GM23338 (cell line): Measurements from ENCODE around the gene SLC19A1. TPM values are rescaled to one million over a fixed set of nuclear protein-coding genes. Genes with fewer than 3 reads are reported as not detected.

ENCODE experiments used
- ATAC-seq: fragments of 200-7000 bp; cut with Tn5 transposase; 3 replicates; pipeline ENCODE4 v1.9.1; 2020
- DNase-seq: peaks from one replicate; pipeline ENCODE4 v3.0.0-alpha.2; 2015; ENCODE audit warnings: low spot score
- H2AFZ ChIP-seq: fragments of 200-600 bp; sonication (generic); 2 replicates; pipeline ENCODE4 v1.8.0; 2016; ENCODE audit warnings: antibody characterized with exemption, mild to moderate bottlenecking, moderate library complexity
- H3F3A ChIP-seq: fragments of 200-600 bp; sonication (generic); replicated peaks from 2 replicates; pipeline ENCODE4 v1.8.0; 2017; ENCODE audit warnings: antibody characterized with exemption, mixed run types, low read depth
- H3K27ac ChIP-seq: fragments of 200-600 bp; sonication (generic); 2 replicates; pipeline ENCODE4 v1.6.1; 2016; ENCODE audit warnings: low read depth
- H3K27me3 ChIP-seq: fragments of 200-600 bp; sonication (generic); 2 replicates; pipeline ENCODE4 v1.8.0; 2016; ENCODE audit warnings: mild to moderate bottlenecking, mixed run types, moderate library complexity; ENCODE audit not compliant: insufficient read depth
- H3K36me3 ChIP-seq: fragments of 200-600 bp; sonication (generic); 2 replicates; pipeline ENCODE4 v1.8.0; 2016; ENCODE audit warnings: mild to moderate bottlenecking; ENCODE audit not compliant: insufficient read depth
- H3K4me1 ChIP-seq: fragments of 200-600 bp; sonication (generic); 2 replicates; pipeline ENCODE4 v1.8.0; 2016; ENCODE audit warnings: mild to moderate bottlenecking, moderate library complexity; ENCODE audit not compliant: insufficient read depth
- H3K4me2 ChIP-seq: fragments of 200-600 bp; sonication (generic); 2 replicates; pipeline ENCODE4 v1.7.1; 2017; ENCODE audit warnings: mixed run types
- H3K4me3 ChIP-seq: fragments of 200-600 bp; sonication (generic); 2 replicates; pipeline ENCODE4 v1.6.1; 2016; ENCODE audit warnings: mixed run types
- H3K79me2 ChIP-seq: fragments of 200-600 bp; sonication (generic); replicated peaks from 2 replicates; pipeline ENCODE4 v1.8.0; 2017; ENCODE audit warnings: mild to moderate bottlenecking; ENCODE audit not compliant: insufficient read depth
- H3K9me2 ChIP-seq: fragments of 200-600 bp; sonication (generic); 2 replicates; pipeline ENCODE4 v1.8.0; 2017; ENCODE audit not compliant: insufficient read depth
- H4K20me1 ChIP-seq: fragments of 200-600 bp; sonication (generic); replicated peaks from 2 replicates; pipeline ENCODE4 v1.8.0; 2017; ENCODE audit warnings: mild to moderate bottlenecking; ENCODE audit not compliant: insufficient read depth
- H3K27ac Mint-ChIP-seq: 2 replicates; pipeline ENCODE4 v1.8.0; 2020; ENCODE audit warnings: inconsistent platforms, mild to moderate bottlenecking, moderate library complexity, mixed read lengths
- H3K27me3 Mint-ChIP-seq: 3 replicates; pipeline ENCODE4 v1.8.0; 2022; ENCODE audit warnings: low read depth, mild to moderate bottlenecking, moderate library complexity, mixed read lengths, inconsistent platforms; ENCODE audit not compliant: insufficient read depth, poor library complexity
- H3K36me3 Mint-ChIP-seq: 3 replicates; pipeline ENCODE4 v1.8.0; 2021; ENCODE audit warnings: low read depth, mild to moderate bottlenecking, inconsistent platforms, moderate library complexity, mixed read lengths
- H3K4me1 Mint-ChIP-seq: 3 replicates; pipeline ENCODE4 v1.8.0; 2020; ENCODE audit warnings: mild to moderate bottlenecking, inconsistent platforms, mixed read lengths
- H3K4me3 Mint-ChIP-seq: 3 replicates; pipeline ENCODE4 v1.8.0; 2021; ENCODE audit warnings: moderate library complexity, mild to moderate bottlenecking, inconsistent platforms, mixed read lengths
- H3K9me3 Mint-ChIP-seq: 3 replicates; pipeline ENCODE4 v1.8.0; 2020; ENCODE audit warnings: moderate library complexity, mild to moderate bottlenecking, inconsistent platforms, mixed read lengths
- CREB1 ChIP-seq: fragments of 250-450 bp; sonication (Bioruptor Pico); IDR thresholded peaks from 2 replicates; pipeline ENCODE4 v1.5.0; 2020; ENCODE audit warnings: low read depth, mild to moderate bottlenecking, moderate library complexity
- EZH2phosphoT487 ChIP-seq: fragments of 200-600 bp; sonication (generic); IDR thresholded peaks from one replicate; pipeline ENCODE4 v1.8.1; 2018; ENCODE audit warnings: antibody characterized with exemption; ENCODE audit not compliant: unreplicated experiment
- NANOG ChIP-seq: IDR thresholded peaks from 2 replicates; pipeline ENCODE4 v1.6.1; 2016; ENCODE audit warnings: antibody characterized with exemption, borderline replicate concordance
- polyA plus RNA-seq: library from polyadenylated mRNA; unstranded; fragments of >200 nt; fragmentation: Nextera tagmentation; extraction: Ambion mirVana; gene quantifications from 2 replicates; pipeline ENCODE4 v1.2.1, GENCODE V29; 2016
- total RNA-seq: library from RNA; depleted of rRNA; stranded (reverse); fragments of >200 nt; shearing (Covaris generic); gene quantifications from 2 replicates; pipeline ENCODE4 v1.2.3, GENCODE V29; 2014
- TF ChIP-seq, protein P1 (sequence below), 2 experiments: fragments of 200-600 bp in 1 of 2; sonication (generic) in 1 of 2; conservative IDR thresholded peaks; 2 replicates each; pipeline versions ENCODE4 v1.5.1 to v1.6.1; 2016 to 2017; ENCODE audit warnings: antibody characterized with exemption in 2 of 2, low read depth in 2 of 2, mild to moderate bottlenecking in 2 of 2, moderate library complexity in 1 of 2
- TF ChIP-seq, protein P2 (sequence below): fragments of 250-450 bp; sonication (Bioruptor Pico); IDR thresholded peaks from 2 replicates; pipeline ENCODE4 v1.5.0; 2020; ENCODE audit warnings: mild to moderate bottlenecking, moderate library complexity

The SLC19A1 gene
- total and polyA plus RNA-seq, 2 experiments from 2014 or later = 31.2 to 33.0 TPM

DNA sequence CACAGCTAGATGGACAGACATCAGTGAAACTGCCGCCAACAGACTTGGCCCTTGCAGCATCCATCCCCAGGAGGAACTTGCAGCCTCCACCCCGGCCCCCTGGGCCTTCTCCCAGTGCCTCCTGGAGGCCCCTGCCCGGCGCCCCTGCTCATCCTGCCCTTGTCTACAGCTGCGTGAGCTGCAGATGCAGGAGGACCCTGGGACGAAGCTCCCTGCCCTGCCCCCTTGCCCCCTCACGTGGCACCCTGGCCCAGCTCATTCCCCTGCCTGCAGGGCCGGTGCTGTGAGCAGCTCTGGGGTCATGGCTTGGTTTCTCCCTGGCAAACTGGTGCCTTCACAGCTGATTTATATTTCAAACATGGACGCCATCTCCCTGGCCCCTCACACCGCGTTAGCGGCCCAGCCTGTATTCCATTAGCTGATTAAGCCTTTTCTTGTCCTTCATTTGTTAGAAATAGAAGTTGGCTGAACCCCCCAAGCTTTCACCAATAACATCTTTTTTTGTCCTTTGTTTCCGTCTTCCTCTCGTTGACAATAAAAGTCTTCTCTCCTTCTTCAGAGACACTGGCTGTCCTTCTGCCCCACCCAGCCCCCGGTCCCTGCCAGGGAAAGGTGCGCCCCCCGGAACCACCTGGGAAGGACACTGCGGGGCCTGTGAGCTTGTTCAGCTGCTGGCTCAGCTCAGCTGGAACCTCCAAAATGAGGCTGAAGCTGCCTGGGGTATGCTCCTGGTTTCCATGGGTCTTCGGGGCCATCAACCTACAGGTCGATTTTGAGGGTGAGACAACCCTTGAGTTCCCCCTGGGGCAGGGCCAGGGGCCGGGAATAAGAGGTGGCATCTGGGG, 34.0 kb upstream of the SLC19A1 start:
- Histone ChIP-seq H3K4me2 (no peak overlapping the region), H3K27ac (no peak overlapping the region), H3K36me3 (no peaks in the 10 kb centered on the region), H4K20me1 (no peaks in the 10 kb centered on the region), H3K9me2 (no peaks in the 10 kb centered on the region), H3K27me3 (no peaks in the 10 kb centered on the region), H3K4me1 (no peaks in the 10 kb centered on the region), H3F3A (no peaks in the 10 kb centered on the region), H2AFZ (no peak overlapping the region), H3K79me2 (no peaks in the 10 kb centered on the region), H3K4me3 (no peak overlapping the region)
- DNase-seq (no peak), ATAC-seq (no peak)
- Mint-ChIP-seq H3K27ac (0 out of 2 replicates have a peak overlapping the region, but pooled peaks have one; percentile 11), H3K4me3 (no peak overlapping the region), H3K4me1 (peaks cover 8% of the 10 kb centered on the region; the same call in 2 of the 3 replicates), H3K9me3 (no peaks in the 10 kb centered on the region; the same call in 2 of the 3 replicates), H3K36me3 (no peaks in the 10 kb centered on the region), H3K27me3 (peaks cover 4% of the 10 kb centered on the region)
- TF ChIP-seq, protein P1, sequence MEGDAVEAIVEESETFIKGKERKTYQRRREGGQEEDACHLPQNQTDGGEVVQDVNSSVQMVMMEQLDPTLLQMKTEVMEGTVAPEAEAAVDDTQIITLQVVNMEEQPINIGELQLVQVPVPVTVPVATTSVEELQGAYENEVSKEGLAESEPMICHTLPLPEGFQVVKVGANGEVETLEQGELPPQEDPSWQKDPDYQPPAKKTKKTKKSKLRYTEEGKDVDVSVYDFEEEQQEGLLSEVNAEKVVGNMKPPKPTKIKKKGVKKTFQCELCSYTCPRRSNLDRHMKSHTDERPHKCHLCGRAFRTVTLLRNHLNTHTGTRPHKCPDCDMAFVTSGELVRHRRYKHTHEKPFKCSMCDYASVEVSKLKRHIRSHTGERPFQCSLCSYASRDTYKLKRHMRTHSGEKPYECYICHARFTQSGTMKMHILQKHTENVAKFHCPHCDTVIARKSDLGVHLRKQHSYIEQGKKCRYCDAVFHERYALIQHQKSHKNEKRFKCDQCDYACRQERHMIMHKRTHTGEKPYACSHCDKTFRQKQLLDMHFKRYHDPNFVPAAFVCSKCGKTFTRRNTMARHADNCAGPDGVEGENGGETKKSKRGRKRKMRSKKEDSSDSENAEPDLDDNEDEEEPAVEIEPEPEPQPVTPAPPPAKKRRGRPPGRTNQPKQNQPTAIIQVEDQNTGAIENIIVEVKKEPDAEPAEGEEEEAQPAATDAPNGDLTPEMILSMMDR (conservative IDR thresholded peaks at IDR 0.05; ENCODE audit: low read depth in 2 of 2) = no peak
- TF ChIP-seq CREB1 = no peak
- no peak for TF ChIP-seq EZH2phosphoT487
- TF ChIP-seq NANOG = no peak

DNA sequence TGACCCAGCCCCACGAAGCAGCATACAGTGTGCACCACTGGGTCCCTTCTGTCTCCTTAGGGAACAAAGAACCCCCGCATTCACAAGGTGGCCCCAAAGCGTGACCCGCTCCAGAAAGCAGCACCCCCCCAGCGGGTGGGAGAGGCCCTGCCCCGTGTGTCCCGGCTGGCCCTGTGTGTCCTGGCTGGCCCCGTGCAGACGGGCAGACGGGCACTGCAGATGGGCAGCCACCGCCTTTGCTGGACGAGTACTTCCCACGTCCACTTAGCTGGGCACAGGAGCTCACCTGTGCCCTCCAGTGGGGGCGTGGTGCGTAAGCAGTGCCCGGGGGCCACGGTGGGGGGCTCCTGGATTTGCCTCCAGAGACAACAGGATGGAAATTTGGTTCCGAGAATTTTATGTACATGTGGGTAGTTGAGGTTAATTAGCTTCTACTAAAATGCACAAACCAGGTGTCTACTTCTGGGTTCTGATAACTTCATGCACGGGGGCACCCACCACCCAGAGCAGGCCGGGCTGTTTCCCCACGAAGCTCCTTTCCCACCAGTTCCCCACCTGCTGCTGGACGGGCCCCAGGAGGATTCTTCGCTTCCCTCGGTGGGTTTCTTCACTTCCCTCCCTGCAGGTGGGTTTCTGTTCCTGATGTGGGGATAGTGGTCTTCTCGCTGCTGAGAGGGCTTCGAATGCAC, 33.2 kb upstream of the SLC19A1 start:
- H4K20me1 ChIP-seq = no peaks in the 10 kb centered on the region
- peaks cover 8% of the 10 kb centered on the region; the same call in 2 of the 3 replicates for H3K4me1 Mint-ChIP-seq
- H3K27ac ChIP-seq = no peak overlapping the region
- no peak overlapping the region for H2AFZ ChIP-seq
- ATAC-seq (no peak), DNase-seq (no peak)
- no peak overlapping the region for H3K4me3 Mint-ChIP-seq
- H3K27me3 ChIP-seq = no peaks in the 10 kb centered on the region
- TF ChIP-seq, protein P1 (conservative IDR thresholded peaks at IDR 0.05; ENCODE audit: low read depth in 2 of 2) = peak in 1 of 2 experiments; percentile 15; a peak in 1 of 4 replicates
- TF ChIP-seq, protein P2, sequence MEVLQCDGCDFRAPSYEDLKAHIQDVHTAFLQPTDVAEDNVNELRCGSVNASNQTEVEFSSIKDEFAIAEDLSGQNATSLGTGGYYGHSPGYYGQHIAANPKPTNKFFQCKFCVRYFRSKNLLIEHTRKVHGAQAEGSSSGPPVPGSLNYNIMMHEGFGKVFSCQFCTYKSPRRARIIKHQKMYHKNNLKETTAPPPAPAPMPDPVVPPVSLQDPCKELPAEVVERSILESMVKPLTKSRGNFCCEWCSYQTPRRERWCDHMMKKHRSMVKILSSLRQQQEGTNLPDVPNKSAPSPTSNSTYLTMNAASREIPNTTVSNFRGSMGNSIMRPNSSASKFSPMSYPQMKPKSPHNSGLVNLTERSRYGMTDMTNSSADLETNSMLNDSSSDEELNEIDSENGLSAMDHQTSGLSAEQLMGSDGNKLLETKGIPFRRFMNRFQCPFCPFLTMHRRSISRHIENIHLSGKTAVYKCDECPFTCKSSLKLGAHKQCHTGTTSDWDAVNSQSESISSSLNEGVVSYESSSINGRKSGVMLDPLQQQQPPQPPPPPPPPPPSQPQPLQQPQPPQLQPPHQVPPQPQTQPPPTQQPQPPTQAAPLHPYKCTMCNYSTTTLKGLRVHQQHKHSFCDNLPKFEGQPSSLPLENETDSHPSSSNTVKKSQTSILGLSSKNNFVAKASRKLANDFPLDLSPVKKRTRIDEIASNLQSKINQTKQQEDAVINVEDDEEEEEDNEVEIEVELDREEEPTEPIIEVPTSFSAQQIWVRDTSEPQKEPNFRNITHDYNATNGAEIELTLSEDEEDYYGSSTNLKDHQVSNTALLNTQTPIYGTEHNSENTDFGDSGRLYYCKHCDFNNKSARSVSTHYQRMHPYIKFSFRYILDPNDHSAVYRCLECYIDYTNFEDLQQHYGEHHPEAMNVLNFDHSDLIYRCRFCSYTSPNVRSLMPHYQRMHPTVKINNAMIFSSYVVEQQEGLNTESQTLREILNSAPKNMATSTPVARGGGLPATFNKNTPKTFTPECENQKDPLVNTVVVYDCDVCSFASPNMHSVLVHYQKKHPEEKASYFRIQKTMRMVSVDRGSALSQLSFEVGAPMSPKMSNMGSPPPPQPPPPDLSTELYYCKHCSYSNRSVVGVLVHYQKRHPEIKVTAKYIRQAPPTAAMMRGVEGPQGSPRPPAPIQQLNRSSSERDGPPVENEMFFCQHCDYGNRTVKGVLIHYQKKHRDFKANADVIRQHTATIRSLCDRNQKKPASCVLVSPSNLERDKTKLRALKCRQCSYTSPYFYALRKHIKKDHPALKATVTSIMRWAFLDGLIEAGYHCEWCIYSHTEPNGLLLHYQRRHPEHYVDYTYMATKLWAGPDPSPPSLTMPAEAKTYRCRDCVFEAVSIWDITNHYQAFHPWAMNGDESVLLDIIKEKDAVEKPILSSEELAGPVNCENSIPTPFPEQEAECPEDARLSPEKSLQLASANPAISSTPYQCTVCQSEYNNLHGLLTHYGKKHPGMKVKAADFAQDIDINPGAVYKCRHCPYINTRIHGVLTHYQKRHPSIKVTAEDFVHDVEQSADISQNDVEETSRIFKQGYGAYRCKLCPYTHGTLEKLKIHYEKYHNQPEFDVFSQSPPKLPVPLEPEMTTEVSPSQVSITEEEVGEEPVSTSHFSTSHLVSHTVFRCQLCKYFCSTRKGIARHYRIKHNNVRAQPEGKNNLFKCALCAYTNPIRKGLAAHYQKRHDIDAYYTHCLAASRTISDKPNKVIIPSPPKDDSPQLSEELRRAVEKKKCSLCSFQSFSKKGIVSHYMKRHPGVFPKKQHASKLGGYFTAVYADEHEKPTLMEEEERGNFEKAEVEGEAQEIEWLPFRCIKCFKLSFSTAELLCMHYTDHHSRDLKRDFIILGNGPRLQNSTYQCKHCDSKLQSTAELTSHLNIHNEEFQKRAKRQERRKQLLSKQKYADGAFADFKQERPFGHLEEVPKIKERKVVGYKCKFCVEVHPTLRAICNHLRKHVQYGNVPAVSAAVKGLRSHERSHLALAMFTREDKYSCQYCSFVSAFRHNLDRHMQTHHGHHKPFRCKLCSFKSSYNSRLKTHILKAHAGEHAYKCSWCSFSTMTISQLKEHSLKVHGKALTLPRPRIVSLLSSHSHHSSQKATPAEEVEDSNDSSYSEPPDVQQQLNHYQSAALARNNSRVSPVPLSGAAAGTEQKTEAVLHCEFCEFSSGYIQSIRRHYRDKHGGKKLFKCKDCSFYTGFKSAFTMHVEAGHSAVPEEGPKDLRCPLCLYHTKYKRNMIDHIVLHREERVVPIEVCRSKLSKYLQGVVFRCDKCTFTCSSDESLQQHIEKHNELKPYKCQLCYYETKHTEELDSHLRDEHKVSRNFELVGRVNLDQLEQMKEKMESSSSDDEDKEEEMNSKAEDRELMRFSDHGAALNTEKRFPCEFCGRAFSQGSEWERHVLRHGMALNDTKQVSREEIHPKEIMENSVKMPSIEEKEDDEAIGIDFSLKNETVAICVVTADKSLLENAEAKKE (CRISPR knock-in tag) = no peak
- H3K79me2 ChIP-seq = no peaks in the 10 kb centered on the region
- H3F3A ChIP-seq = no peaks in the 10 kb centered on the region
- no peak overlapping the region for H3K27ac Mint-ChIP-seq
- peaks cover 4% of the 10 kb centered on the region for H3K27me3 Mint-ChIP-seq
- no peaks in the 10 kb centered on the region; the same call in 2 of the 3 replicates for H3K9me3 Mint-ChIP-seq
- no peaks in the 10 kb centered on the region for H3K9me2 ChIP-seq
- H3K36me3 ChIP-seq = no peaks in the 10 kb centered on the region
- no peaks in the 10 kb centered on the region for H3K4me1 ChIP-seq
- no peak overlapping the region for H3K4me3 ChIP-seq
- no peak overlapping the region for H3K4me2 ChIP-seq
- H3K36me3 Mint-ChIP-seq = no peaks in the 10 kb centered on the region
